K562 (cell line): ENCODE data around the gene RANBP3. TPM values are rescaled to one million over a fixed set of nuclear protein-coding genes. Genes with fewer than 3 reads are reported as not detected.
A peak's percentile ranks its signal among the peaks of the same experiment; 100 is the strongest.

ENCODE experiments used
- ARID4B ChIP-seq: sonication (generic); formaldehyde crosslinking; IDR thresholded peaks from 2 replicates; pipeline ENCODE4 v1.8.0; 2022; ENCODE audit warnings: mild to moderate bottlenecking, missing genetic modification reagents
- ASH1L ChIP-seq: fragments of 450-650 bp; IDR thresholded peaks from 2 replicates; pipeline ENCODE4 v1.6.1; 2018; ENCODE audit warnings: borderline replicate concordance, mild to moderate bottlenecking, low read depth; ENCODE audit not compliant: partially characterized antibody
- ATF3 ChIP-seq, 2 experiments: fragments of 450-650 bp in 1 of 2; sonication (generic) in 1 of 2; formaldehyde crosslinking in 1 of 2; IDR thresholded peaks in 1 of 2; conservative IDR thresholded peaks in 1 of 2; 2 replicates each; pipeline versions ENCODE4 v1.6.1 to v1.8.1; 2016 to 2023; ENCODE audit warnings: mild to moderate bottlenecking in 2 of 2, moderate library complexity in 2 of 2, inconsistent platforms in 1 of 2, missing genetic modification reagents in 1 of 2
- CBX3 ChIP-seq, 2 experiments: IDR thresholded peaks; 1 replicate in 1 of 2; 2 replicates in 1 of 2; pipeline ENCODE4 v1.6.1; 2012; ENCODE audit warnings: inconsistent platforms in 2 of 2, low read length in 2 of 2, borderline replicate concordance in 1 of 2, control low read depth in 1 of 2
- CGGBP1 ChIP-seq: fragments of 250-450 bp; sonication (Bioruptor Pico); IDR thresholded peaks from 2 replicates; pipeline ENCODE4 v1.9.0; 2021; ENCODE audit warnings: mild to moderate bottlenecking
- CXXC5 ChIP-seq: fragments of 250-450 bp; sonication (Bioruptor Pico); IDR thresholded peaks from 2 replicates; pipeline ENCODE4 v1.8.0; 2022; ENCODE audit warnings: inconsistent platforms, mild to moderate bottlenecking, moderate library complexity
- FOXP1 ChIP-seq: sonication (generic); formaldehyde crosslinking; IDR thresholded peaks from 2 replicates; pipeline ENCODE4 v1.8.0; 2022; ENCODE audit warnings: mild to moderate bottlenecking, missing genetic modification reagents
- HDAC2 ChIP-seq: fragments of 450-650 bp; IDR thresholded peaks from 2 replicates; pipeline ENCODE4 v1.6.1; 2016; ENCODE audit warnings: mild to moderate bottlenecking
- RBM25 ChIP-seq: fragments of 200-400 bp; formaldehyde crosslinking; IDR thresholded peaks from 2 replicates; pipeline ENCODE4 v1.6.1; 2018; ENCODE audit warnings: low read length, low read depth, moderate library complexity; ENCODE audit not compliant: severe bottlenecking
- RBM39 ChIP-seq: fragments of 200-400 bp; formaldehyde crosslinking; optimal IDR thresholded peaks from 2 replicates; pipeline ENCODE3; 2018; ENCODE audit warnings: low read depth, low read length
- SMARCC2 ChIP-seq: fragments of 450-650 bp; IDR thresholded peaks from 2 replicates; pipeline ENCODE4 v1.6.1; 2017; ENCODE audit warnings: antibody characterized with exemption, moderate library complexity, mild to moderate bottlenecking, low read depth
- SNIP1 ChIP-seq: fragments of 450-650 bp; IDR thresholded peaks from 2 replicates; pipeline ENCODE4 v1.7.1; 2017; ENCODE audit warnings: low read depth, mild to moderate bottlenecking
- VEZF1 ChIP-seq: fragments of 200-800 bp; sonication (Bioruptor generic); IDR thresholded peaks from 2 replicates; pipeline ENCODE4 v1.6.1; 2017; ENCODE audit warnings: missing genetic modification characterization, missing compliant biosample characterization
- WHSC1 ChIP-seq: IDR thresholded peaks from one replicate; pipeline ENCODE4 v1.6.1; 2012; ENCODE audit warnings: low read length, control low read depth, inconsistent platforms
- ZBTB33 ChIP-seq: sonication (generic); formaldehyde crosslinking; IDR thresholded peaks from 2 replicates; pipeline ENCODE4 v1.8.1; 2023; ENCODE audit warnings: mild to moderate bottlenecking, missing genetic modification reagents
- ZBTB8A ChIP-seq: fragments of 450-650 bp; IDR thresholded peaks from 2 replicates; pipeline ENCODE4 v1.6.1; 2018; ENCODE audit warnings: mild to moderate bottlenecking, moderate library complexity; ENCODE audit not compliant: partially characterized antibody
- ZNF444 ChIP-seq: fragments of 250-450 bp; sonication (Bioruptor Pico); IDR thresholded peaks from 2 replicates; pipeline ENCODE4 v1.4.0; 2020; ENCODE audit warnings: mild to moderate bottlenecking, moderate library complexity
- ZNF507 ChIP-seq: conservative IDR thresholded peaks from 2 replicates; pipeline ENCODE4 v1.6.1; 2017; ENCODE audit warnings: missing genetic modification characterization, missing compliant biosample characterization
- polyA plus RNA-seq, 8 experiments: library from polyadenylated mRNA; depleted of rRNA in 4 of 8; stranded (reverse) in 5 of 8; unstranded in 3 of 8; fragments of >200 nt; fragmentation: Nextera tagmentation in 2 of 8; fragmentation: Illumina TruSeq in 1 of 8; extraction: Ambion mirVana in 2 of 8; extraction: Trizol in 1 of 8; gene quantifications; 2 replicates each; pipeline versions ENCODE4 v1.2.1 to v1.2.3, GENCODE V29; 2011 to 2014; ENCODE audit warnings: inconsistent platforms in 1 of 8, missing spikeins in 1 of 8
- total RNA-seq, 7 experiments: library from RNA; depleted of rRNA in 6 of 7; stranded (reverse); fragments of >200 nt in 6 of 7; fragmentation: Illumina TruSeq in 2 of 7; extraction: Trizol in 2 of 7; gene quantifications; 2 replicates each; pipeline versions ENCODE4 v1.2.1 to v1.2.3, GENCODE V29; 2011 to 2021; ENCODE audit warnings: low replicate concordance in 1 of 7

Gene RANBP3
- total and polyA plus RNA-seq, 9 of the 15 experiments (the other 6 are each of a cell fraction or from before 2014, with no cell fraction given), result 0.90 to 95.1 (median 63.2) TPM

GRCh38 chr19:5991244-5991838, 13.4 kb upstream of the RANBP3 start (continued):
- 0 out of 2 replicates have a peak, but pooled peaks have one; percentile 35 for TF ChIP-seq ZBTB33 (CRISPR knock-in tag)
- peak in 1 of 2 experiments; percentile 81; a peak in 2 of 3 replicates for TF ChIP-seq CBX3 (IDR thresholded peaks at IDR 0.05; ENCODE audit: borderline replicate concordance in 1 of 2, low read length in 2 of 2)
- no peak for TF ChIP-seq ASH1L
- no peak for TF ChIP-seq RBM39
- TF ChIP-seq ZBTB8A, result no peak
- peak; percentile 46 for TF ChIP-seq ATF3 (IDR thresholded peaks at IDR 0.05)
- TF ChIP-seq ATF3 (CRISPR knock-in tag; conservative IDR thresholded peaks at IDR 0.05), result no peak
- TF ChIP-seq SNIP1, result no peak
- no peak for TF ChIP-seq CGGBP1 (CRISPR knock-in tag)
- no peak for TF ChIP-seq CXXC5 (CRISPR knock-in tag)
- no peak for TF ChIP-seq ZNF507
- no peak for TF ChIP-seq SMARCC2
- peak; percentile 62; the same call in 1 of the 2 replicates for TF ChIP-seq HDAC2
- no peak for TF ChIP-seq WHSC1
- no peak for TF ChIP-seq ZNF444 (CRISPR knock-in tag)
- TF ChIP-seq ARID4B, result no peak
- no peak for TF ChIP-seq FOXP1 (CRISPR knock-in tag)
- peak; percentile 98 for TF ChIP-seq RBM25
- TF ChIP-seq VEZF1 (CRISPR knock-in tag), result no peak
